K562 (cell line): Measurements from ENCODE around the gene NTSR1. TPM values are rescaled to one million over a fixed set of nuclear protein-coding genes. Genes with fewer than 3 reads are reported as not detected.

ENCODE experiments used
- ATAC-seq: fragments of 200-7000 bp; cut with Tn5 transposase; 3 replicates; pipeline ENCODE4 v1.9.1; 2020; ENCODE audit warnings: moderate library complexity
- BruUV-seq: library from RNA; stranded (reverse); fragments of 400-500 nt; replicated peaks from 2 replicates; lab custom pipeline; 2021; lab: Mats Ljungman, UMichigan
- CTCF ChIA-PET: fragments of 300-600 bp; formaldehyde crosslinking; extraction: SDS; loops from one replicate; lab custom pipeline; 2021; ENCODE audit warnings: low intra/inter-chr PET ratio; lab: Yijun Ruan, JAX
- POLR2A ChIA-PET: fragments of 300-600, 350-650 bp; sonication (Branson Sonifier 250); formaldehyde crosslinking; extraction: SDS; loops from one replicate; lab custom pipeline; 2021; ENCODE audit warnings: antibody characterized with exemption, inconsistent platforms; lab: Yijun Ruan, JAX
- DNase-seq, 4 experiments: peaks; one replicate each; pipeline versions ENCODE4 v3.0.0 to v3.0.0-alpha.2; 2011 to 2018; ENCODE audit warnings: low spot score in 3 of 4, mixed read lengths in 3 of 4; ENCODE audit errors: extremely low read depth in 1 of 4
- FAIRE-seq: peaks from 2 replicates; lab custom pipeline; 2011; peaks lifted over from hg19 to GRCh38; lab: Jason Lieb, UNC
- H2AFZ ChIP-seq: 2 replicates; pipeline ENCODE4 v1.6.0; 2011; ENCODE audit warnings: low read depth, low read length, control low read depth, inconsistent platforms
- H3K27ac ChIP-seq: fragments of 200-600 bp; 3 replicates; pipeline ENCODE4 v1.8.0; 2011; ENCODE audit warnings: low read depth, mild to moderate bottlenecking, control low read depth, inconsistent platforms, low read length, moderate library complexity, mixed read lengths; ENCODE audit errors: extremely low read depth
- H3K27me3 ChIP-seq, 2 experiments: fragments of 300-600 bp in 1 of 2; 2 replicates in 1 of 2; 3 replicates in 1 of 2; pipeline versions ENCODE4 v1.6.0 to v1.8.0; 2011; ENCODE audit warnings: inconsistent platforms in 2 of 2, low read length in 2 of 2, mild to moderate bottlenecking in 1 of 2, mixed read lengths in 1 of 2, moderate library complexity in 1 of 2; ENCODE audit not compliant: control insufficient read depth in 2 of 2, insufficient read depth in 2 of 2
- H3K36me3 ChIP-seq: fragments of 300-600 bp; 3 replicates; pipeline ENCODE4 v1.8.0; 2011; ENCODE audit warnings: mild to moderate bottlenecking, low read length, inconsistent platforms; ENCODE audit not compliant: control insufficient read depth, insufficient read depth
- H3K4me1 ChIP-seq, 2 experiments: fragments of 200-600 bp in 1 of 2; replicated peaks in 1 of 2; 2 replicates in 1 of 2; 3 replicates in 1 of 2; pipeline versions ENCODE4 v1.5.1 to v1.8.0; 2011; ENCODE audit warnings: inconsistent platforms in 2 of 2, low read length in 2 of 2, mild to moderate bottlenecking in 1 of 2, mixed read lengths in 1 of 2, moderate library complexity in 1 of 2; ENCODE audit not compliant: control insufficient read depth in 2 of 2, insufficient read depth in 2 of 2
- H3K4me2 ChIP-seq: 2 replicates; pipeline ENCODE4 v1.6.1; 2011; ENCODE audit warnings: low read length, control low read depth, inconsistent platforms, mixed read lengths; ENCODE audit not compliant: insufficient read depth
- H3K4me3 ChIP-seq: fragments of 200-600 bp; sonication (generic), shearing (Covaris generic); 2 replicates; pipeline ENCODE4 v1.5.1; 2016; ENCODE audit warnings: control low read depth, inconsistent platforms
- H3K79me2 ChIP-seq: fragments of 200-600 bp; 3 replicates; pipeline ENCODE4 v1.8.0; 2011; ENCODE audit warnings: low read length, inconsistent platforms; ENCODE audit not compliant: control insufficient read depth, insufficient read depth
- H3K9ac ChIP-seq, 2 experiments: 2 replicates each; pipeline versions ENCODE4 v1.6.0 to v1.6.1; 2011; ENCODE audit warnings: low read depth in 2 of 2, low read length in 2 of 2, control low read depth in 1 of 2, inconsistent platforms in 1 of 2, mild to moderate bottlenecking in 1 of 2, mixed read lengths in 1 of 2; ENCODE audit not compliant: insufficient read depth in 1 of 2
- H3K9me1 ChIP-seq: one replicate; pipeline ENCODE4 v1.6.0; 2011; ENCODE audit warnings: inconsistent platforms, mild to moderate bottlenecking, low read length, moderate library complexity; ENCODE audit not compliant: control insufficient read depth, insufficient read depth
- H3K9me3 ChIP-seq: replicated peaks from 2 replicates; pipeline ENCODE4 v1.5.1; 2011; ENCODE audit warnings: low read depth, low read length, inconsistent platforms; ENCODE audit not compliant: control insufficient read depth, insufficient read depth
- H4K20me1 ChIP-seq: replicated peaks from 2 replicates; pipeline ENCODE4 v1.6.1; 2011; ENCODE audit warnings: low read length, inconsistent platforms, mixed read lengths; ENCODE audit not compliant: control insufficient read depth, insufficient read depth
- BRCA1 ChIP-seq, 2 experiments: fragments of 450-650 bp in 1 of 2; sonication (generic) in 1 of 2; formaldehyde crosslinking in 1 of 2; IDR thresholded peaks; 2 replicates each; pipeline versions ENCODE4 v1.5.0 to v1.6.1; 2017 to 2020; ENCODE audit warnings: mild to moderate bottlenecking in 1 of 2, missing genetic modification reagents in 1 of 2
- KDM5B ChIP-seq: fragments of 200-600 bp; sonication (generic); IDR thresholded peaks from 2 replicates; pipeline ENCODE4 v1.6.1; 2012; ENCODE audit warnings: low read depth, mild to moderate bottlenecking, moderate library complexity, low read length, control low read depth, inconsistent platforms; ENCODE audit not compliant: insufficient replicate concordance
- NR2F6 ChIP-seq: fragments of 450-650 bp; formaldehyde crosslinking; IDR thresholded peaks from 2 replicates; pipeline ENCODE4 v1.4.0; 2020; ENCODE audit warnings: mild to moderate bottlenecking
- NR4A1 ChIP-seq, 2 experiments: fragments of 250-450 bp in 1 of 2; fragments of 450-650 bp in 1 of 2; sonication (Bioruptor Pico) in 1 of 2; IDR thresholded peaks; 2 replicates each; pipeline versions ENCODE4 v1.4.0 to v1.6.1; 2016 to 2020; ENCODE audit warnings: mild to moderate bottlenecking in 2 of 2, missing compliant biosample characterization in 1 of 2, missing genetic modification characterization in 1 of 2, moderate library complexity in 1 of 2
- POLR2G ChIP-seq: fragments of 200-400 bp; formaldehyde crosslinking; IDR thresholded peaks from 2 replicates; pipeline ENCODE4 v1.6.1; 2017; ENCODE audit warnings: low read depth, mild to moderate bottlenecking, antibody characterized with exemption, low read length, moderate library complexity
- RAD51 ChIP-seq: fragments of 450-650 bp; IDR thresholded peaks from 2 replicates; pipeline ENCODE4 v1.7.1; 2016; ENCODE audit warnings: low read depth, mild to moderate bottlenecking, borderline replicate concordance
- SRSF9 ChIP-seq: fragments of 200-400 bp; formaldehyde crosslinking; IDR thresholded peaks from 2 replicates; pipeline ENCODE4 v1.6.1; 2017; ENCODE audit warnings: low read depth, low read length, borderline replicate concordance
- TEAD4 ChIP-seq, 2 experiments: sonication (generic) in 1 of 2; formaldehyde crosslinking in 1 of 2; IDR thresholded peaks; 2 replicates each; pipeline versions ENCODE4 v1.6.1 to v1.8.0; 2012 to 2022; ENCODE audit warnings: borderline replicate concordance in 1 of 2, inconsistent platforms in 1 of 2, low read length in 1 of 2, mild to moderate bottlenecking in 1 of 2, missing genetic modification reagents in 1 of 2
- XRCC4 ChIP-seq: IDR thresholded peaks from one replicate; pipeline ENCODE4 v1.6.1; 2011; ENCODE audit not compliant: insufficient read depth, insufficient read length; ENCODE audit errors: extremely low read depth
- ZBED1 ChIP-seq: IDR thresholded peaks from 2 replicates; pipeline ENCODE4 v1.6.1; 2014
- ZKSCAN3 ChIP-seq: fragments of 250-450 bp; sonication (Bioruptor Pico); IDR thresholded peaks from 2 replicates; pipeline ENCODE4 v1.4.0; 2020
- ZSCAN29 ChIP-seq: fragments of 450-650 bp; IDR thresholded peaks from 2 replicates; pipeline ENCODE4 v1.6.1; 2017
- WGBS: fragments of 100-300 bp; shearing (Covaris generic); methylation state at CpG from one replicate; pipeline ENCODE4 v1.1.6; 2016; ENCODE audit warnings: low coverage, mixed read lengths; ENCODE audit not compliant: insufficient coverage; ENCODE audit errors: missing lambda C conversion rate; 5-methylcytosine and 5-hydroxymethylcytosine counted together
- in situ Hi-C: fragments of 300-500 bp; cut with MboI; formaldehyde crosslinking; loops from 4 replicates; pipeline ENCODE4 v1.15.0; 2018; ENCODE audit warnings: inconsistent platforms, mixed read lengths
- intact Hi-C: fragments of 100-400 bp; cut with micrococcal nuclease; formaldehyde crosslinking; loops from 2 replicates; pipeline ENCODE4 v1.14.2; 2022
- polyA plus RNA-seq, 8 experiments: library from polyadenylated mRNA; depleted of rRNA in 4 of 8; stranded (reverse) in 5 of 8; unstranded in 3 of 8; fragments of >200 nt; fragmentation: Nextera tagmentation in 2 of 8; fragmentation: Illumina TruSeq in 1 of 8; extraction: Ambion mirVana in 2 of 8; extraction: Trizol in 1 of 8; gene quantifications; 2 replicates each; pipeline versions ENCODE4 v1.2.1 to v1.2.3, GENCODE V29; 2011 to 2014; ENCODE audit warnings: inconsistent platforms in 1 of 8, missing spikeins in 1 of 8
- total RNA-seq, 7 experiments: library from RNA; depleted of rRNA in 6 of 7; stranded (reverse); fragments of >200 nt in 6 of 7; fragmentation: Illumina TruSeq in 2 of 7; extraction: Trizol in 2 of 7; gene quantifications; 2 replicates each; pipeline versions ENCODE4 v1.2.1 to v1.2.3, GENCODE V29; 2011 to 2021; ENCODE audit warnings: low replicate concordance in 1 of 7
- TF ChIP-seq, protein P1 (sequence below): sonication (generic); formaldehyde crosslinking; IDR thresholded peaks from 2 replicates; pipeline ENCODE4 v1.8.0; 2022; ENCODE audit warnings: mild to moderate bottlenecking, low read depth, missing genetic modification reagents

The NTSR1 gene
- total and polyA plus RNA-seq, 9 of the 15 experiments (the other 6 are each of a cell fraction or from before 2014, with no cell fraction given), result 0.04 to 0.40 (median 0.13) TPM; not detected in 3

DNA sequence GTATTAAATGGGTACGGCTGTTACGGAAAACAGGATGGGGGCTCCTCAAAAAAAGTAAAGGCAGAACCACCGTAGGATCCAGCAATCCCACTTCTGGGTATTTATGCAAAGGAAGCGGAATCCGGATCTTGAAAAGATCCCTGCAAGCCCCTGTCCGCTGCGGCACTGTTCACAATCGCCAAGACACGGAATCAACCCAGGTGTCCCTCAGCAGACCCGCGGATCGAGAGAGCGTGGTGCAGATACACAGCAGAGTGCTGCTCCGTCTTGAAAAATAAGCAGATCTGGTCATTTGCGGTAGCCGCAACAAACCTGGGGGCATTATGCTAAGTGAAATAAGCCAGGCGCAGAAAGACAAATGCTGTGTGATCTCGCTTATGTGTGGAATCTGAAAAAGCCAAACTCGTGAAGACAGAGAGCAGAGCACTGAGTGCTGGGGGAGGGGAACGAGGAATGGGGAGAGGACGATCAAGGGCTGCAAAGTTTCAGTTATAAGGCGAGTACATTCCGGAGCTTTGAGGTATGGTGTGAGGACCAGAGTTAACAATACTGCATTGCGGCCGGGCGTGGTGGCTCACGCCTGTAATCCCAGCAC, 41.3 kb downstream of the NTSR1 start:
- Histone ChIP-seq H3K27ac (no peak overlapping the region), H3K4me3 (no peak overlapping the region), H2AFZ (no peak overlapping the region), H3K9me1 (peaks cover 3% of the 10 kb centered on the region), H3K27me3 (peaks cover 26 to 30% of the 10 kb centered on the region in 2 experiments), H3K9me3 (no peaks in the 10 kb centered on the region), H3K36me3 (no peaks in the 10 kb centered on the region), H3K79me2 (no peaks in the 10 kb centered on the region)
- CTCF ChIA-PET, result no interaction called here
- no peak for FAIRE-seq
- POLR2A ChIA-PET, result interaction anchor here (1.2 kb wide), 1 partner anchor 51 kb away, joined by 3 read pairs; no protein-coding TSS in a partner anchor
- 18% methylated on average over 27 of the region's 27 CpGs for WGBS
- DNase-seq, result no peak
- in situ Hi-C loops, result no loop called here
- no peak for TF ChIP-seq RAD51
- no peak for TF ChIP-seq SRSF9
- no peak for TF ChIP-seq ZBED1
- TF ChIP-seq, all 486 proteins: peak for 0
- BruUV-seq, result no TSS peak
- intact Hi-C loops, result no loop called here
- H3K9ac ChIP-seq, result no peak overlapping the region
- no peak for ATAC-seq
- H4K20me1 ChIP-seq, result no peaks in the 10 kb centered on the region
- no peak overlapping the region for H3K4me2 ChIP-seq
- H3K4me1 ChIP-seq, result peaks cover 6 to 30% of the 10 kb centered on the region in 2 experiments; a peak in 4 of 5 replicates

DNA sequence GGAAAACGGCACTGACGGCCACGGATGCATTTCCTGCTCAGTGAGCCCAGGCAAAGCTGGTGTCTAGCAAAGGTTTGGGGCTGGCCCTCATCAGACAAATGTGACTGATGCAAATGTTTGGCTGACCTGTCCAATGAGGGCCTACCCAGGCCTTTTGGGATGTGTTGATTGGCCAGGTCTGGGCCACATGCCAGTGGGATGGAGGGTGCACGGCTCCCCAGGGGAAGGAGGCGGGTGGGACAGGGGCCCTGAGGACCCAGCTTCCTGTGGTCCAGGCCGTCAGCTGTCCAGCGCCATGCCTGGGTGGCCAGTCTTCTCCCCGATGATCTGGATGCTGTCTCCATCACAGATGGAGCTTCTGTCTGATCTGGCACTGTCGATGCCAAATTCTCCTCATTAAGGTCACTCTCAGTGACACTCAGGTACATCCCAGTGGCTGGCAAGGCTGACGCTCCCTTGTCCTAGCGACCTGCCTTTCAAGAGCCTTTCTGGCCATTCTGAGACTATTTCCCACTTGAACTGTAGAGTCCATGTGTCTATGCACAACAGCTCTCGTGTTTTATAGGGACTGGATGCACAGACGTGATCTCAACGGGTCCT, 43.0 kb downstream of the NTSR1 start:
- intact Hi-C loops, result no loop called here
- no peak for TF ChIP-seq ZSCAN29
- no peak for TF ChIP-seq NR4A1 (CRISPR knock-in tag; IDR thresholded peaks at IDR 0.05)
- TF ChIP-seq NR4A1 (tag; IDR thresholded peaks at IDR 0.05), result no peak
- no peak for TF ChIP-seq KDM5B
- TF ChIP-seq POLR2G, result 0 out of 2 replicates have a peak, but pooled peaks have one; percentile 13
- TF ChIP-seq ZKSCAN3, result no peak
- TF ChIP-seq BRCA1 (IDR thresholded peaks at IDR 0.05), result no peak
- TF ChIP-seq BRCA1 (CRISPR knock-in tag; IDR thresholded peaks at IDR 0.05), result no peak
- TF ChIP-seq, protein P1, sequence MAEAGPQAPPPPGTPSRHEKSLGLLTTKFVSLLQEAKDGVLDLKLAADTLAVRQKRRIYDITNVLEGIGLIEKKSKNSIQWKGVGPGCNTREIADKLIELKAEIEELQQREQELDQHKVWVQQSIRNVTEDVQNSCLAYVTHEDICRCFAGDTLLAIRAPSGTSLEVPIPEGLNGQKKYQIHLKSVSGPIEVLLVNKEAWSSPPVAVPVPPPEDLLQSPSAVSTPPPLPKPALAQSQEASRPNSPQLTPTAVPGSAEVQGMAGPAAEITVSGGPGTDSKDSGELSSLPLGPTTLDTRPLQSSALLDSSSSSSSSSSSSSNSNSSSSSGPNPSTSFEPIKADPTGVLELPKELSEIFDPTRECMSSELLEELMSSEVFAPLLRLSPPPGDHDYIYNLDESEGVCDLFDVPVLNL (CRISPR knock-in tag), result no peak
- TF ChIP-seq XRCC4, result no peak
- no peak for TF ChIP-seq NR2F6 (CRISPR knock-in tag)
- TF ChIP-seq TEAD4 (IDR thresholded peaks at IDR 0.05; ENCODE audit: low read length), result no peak
- no peak for TF ChIP-seq TEAD4 (CRISPR knock-in tag; IDR thresholded peaks at IDR 0.05; ENCODE audit: borderline replicate concordance)

More for the DNA sequence above, 43.0 kb downstream of the NTSR1 start:
- H3K79me2 ChIP-seq, result no peaks in the 10 kb centered on the region
- FAIRE-seq, result peak; percentile 44
- ATAC-seq, result peak; percentile 53
- peak overlapping the region; percentile 74 for H2AFZ ChIP-seq
- H3K4me1 ChIP-seq, result peaks cover 6 to 30% of the 10 kb centered on the region in 2 experiments; a peak in 4 of 5 replicates
- no peaks in the 10 kb centered on the region for H3K36me3 ChIP-seq
- H3K9me3 ChIP-seq, result no peaks in the 10 kb centered on the region
- H4K20me1 ChIP-seq, result no peaks in the 10 kb centered on the region
- peaks cover 3% of the 10 kb centered on the region for H3K9me1 ChIP-seq
- no peak overlapping the region for H3K4me3 ChIP-seq
- no peak overlapping the region for H3K9ac ChIP-seq
- H3K4me2 ChIP-seq, result no peak overlapping the region
- H3K27ac ChIP-seq, result no peak overlapping the region
- in situ Hi-C loops, result no loop called here
- 46% methylated on average over 10 of the region's 14 CpGs for WGBS
- no TSS peak for BruUV-seq
- POLR2A ChIA-PET, result interaction anchor here (0.6 to 1.4 kb wide), 3 partner anchors 10 to 11 kb away, joined by 4 to 6 read pairs (median 5); no protein-coding TSS in a partner anchor
- CTCF ChIA-PET, result no interaction called here
- peaks cover 14 to 15% of the 10 kb centered on the region in 2 experiments; a peak in 4 of 5 replicates for H3K27me3 ChIP-seq
- DNase-seq, result no peak
